ENCODE results near the gene CLNK.

GRCh38 chr4:10703156-10703555 is 18.6 kb upstream of the CLNK start:
- TF ChIP-seq, protein P1, sequence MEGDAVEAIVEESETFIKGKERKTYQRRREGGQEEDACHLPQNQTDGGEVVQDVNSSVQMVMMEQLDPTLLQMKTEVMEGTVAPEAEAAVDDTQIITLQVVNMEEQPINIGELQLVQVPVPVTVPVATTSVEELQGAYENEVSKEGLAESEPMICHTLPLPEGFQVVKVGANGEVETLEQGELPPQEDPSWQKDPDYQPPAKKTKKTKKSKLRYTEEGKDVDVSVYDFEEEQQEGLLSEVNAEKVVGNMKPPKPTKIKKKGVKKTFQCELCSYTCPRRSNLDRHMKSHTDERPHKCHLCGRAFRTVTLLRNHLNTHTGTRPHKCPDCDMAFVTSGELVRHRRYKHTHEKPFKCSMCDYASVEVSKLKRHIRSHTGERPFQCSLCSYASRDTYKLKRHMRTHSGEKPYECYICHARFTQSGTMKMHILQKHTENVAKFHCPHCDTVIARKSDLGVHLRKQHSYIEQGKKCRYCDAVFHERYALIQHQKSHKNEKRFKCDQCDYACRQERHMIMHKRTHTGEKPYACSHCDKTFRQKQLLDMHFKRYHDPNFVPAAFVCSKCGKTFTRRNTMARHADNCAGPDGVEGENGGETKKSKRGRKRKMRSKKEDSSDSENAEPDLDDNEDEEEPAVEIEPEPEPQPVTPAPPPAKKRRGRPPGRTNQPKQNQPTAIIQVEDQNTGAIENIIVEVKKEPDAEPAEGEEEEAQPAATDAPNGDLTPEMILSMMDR (IDR thresholded peaks at IDR 0.05), result no peak
- TF ChIP-seq POLR2A (IDR thresholded peaks at IDR 0.05) (no peak), POLR2AphosphoS5 (IDR thresholded peaks at IDR 0.05) (no peak)

All from transverse colon (tissue), 4 donors.